CD4-positive, alpha-beta T cell treated with Interferon gamma for 1 hour (primary cell): Measurements from ENCODE around the gene HOGA1.

Source experiments
- DNase-seq: peaks from one replicate; pipeline ENCODE4 v3.0.0-alpha.2; 2020

HOGA1 gene

DNA sequence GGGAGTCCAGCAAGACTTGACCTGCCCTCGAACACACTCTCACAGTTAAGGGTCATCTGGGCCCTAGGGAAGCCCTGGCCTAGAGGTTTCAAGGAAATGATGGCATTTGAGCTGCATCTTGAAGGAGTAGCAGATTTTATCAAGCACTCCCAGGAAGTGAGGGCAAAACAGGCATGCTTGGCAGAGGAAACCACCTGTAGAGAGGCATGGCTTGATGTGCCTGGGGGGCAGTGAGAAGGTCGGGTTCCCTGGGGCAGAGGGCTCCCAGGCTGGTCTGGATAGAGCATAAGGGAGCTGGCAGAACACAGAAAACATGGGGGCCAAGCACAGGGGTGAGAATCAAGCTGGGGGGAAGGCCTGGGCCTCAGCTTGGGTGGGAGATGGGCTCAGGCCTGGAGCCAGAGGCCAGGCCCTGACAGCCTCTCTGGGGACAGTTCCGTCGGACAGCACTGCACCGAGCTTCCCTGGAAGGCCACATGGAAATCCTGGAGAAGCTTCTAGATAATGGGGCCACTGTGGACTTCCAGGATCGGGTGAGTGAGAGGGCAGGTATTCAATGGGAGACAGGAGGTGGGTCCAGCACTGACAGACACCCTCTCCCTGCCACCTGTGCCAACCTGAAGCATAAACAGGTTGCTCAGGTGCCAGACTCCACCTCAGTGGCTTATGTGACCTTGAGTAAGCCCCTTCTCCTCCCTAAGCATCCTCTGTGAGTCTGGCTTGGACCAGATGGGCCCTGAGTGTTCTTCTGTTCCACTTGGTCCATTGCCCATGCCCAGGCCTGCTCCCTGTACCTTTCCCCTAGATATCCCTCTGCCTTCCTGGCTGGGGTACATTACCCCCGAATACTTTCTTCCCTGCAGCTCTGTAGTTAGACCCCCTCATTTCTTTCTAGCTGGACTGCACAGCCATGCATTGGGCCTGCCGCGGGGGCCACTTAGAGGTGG lies 3.5 kb upstream of the HOGA1 start:
- no peak for DNase-seq

GRCh38 chr10:97582169-97582568 lies 2.0 kb upstream of the HOGA1 start:
- DNase-seq: no peak

GRCh38 chr10:97583476-97583875 lies 713 bp upstream of the HOGA1 start:
- DNase-seq: no peak

- DNase-seq: no peak
Measured at GRCh38 chr10:97584798-97585438, 729 bp downstream of the HOGA1 start.

- DNase-seq: no peak
Measured at GRCh38 chr10:97585439-97585811, 1.2 kb downstream of the HOGA1 start.

DNA sequence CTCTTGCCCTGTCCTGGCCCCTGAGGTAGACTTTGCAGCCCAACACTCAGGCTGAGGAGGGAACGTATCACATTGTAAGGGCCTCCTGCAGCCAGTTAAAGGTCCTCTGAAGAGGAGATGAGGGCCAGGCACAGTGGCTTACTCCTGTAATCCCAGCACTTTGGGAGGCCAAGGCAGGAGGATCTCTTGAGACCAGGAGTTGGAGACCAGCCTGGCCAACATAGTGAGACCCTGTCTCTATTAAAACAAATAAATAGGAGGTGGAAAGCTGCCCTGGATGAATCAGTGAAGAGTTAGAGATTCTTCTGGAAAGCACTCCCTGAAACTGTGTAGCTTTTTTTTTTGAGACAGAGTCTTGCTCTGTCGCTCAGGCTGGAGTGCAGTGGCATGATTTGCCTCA lies 3.0 kb downstream of the HOGA1 start:
- no peak for DNase-seq

DNA sequence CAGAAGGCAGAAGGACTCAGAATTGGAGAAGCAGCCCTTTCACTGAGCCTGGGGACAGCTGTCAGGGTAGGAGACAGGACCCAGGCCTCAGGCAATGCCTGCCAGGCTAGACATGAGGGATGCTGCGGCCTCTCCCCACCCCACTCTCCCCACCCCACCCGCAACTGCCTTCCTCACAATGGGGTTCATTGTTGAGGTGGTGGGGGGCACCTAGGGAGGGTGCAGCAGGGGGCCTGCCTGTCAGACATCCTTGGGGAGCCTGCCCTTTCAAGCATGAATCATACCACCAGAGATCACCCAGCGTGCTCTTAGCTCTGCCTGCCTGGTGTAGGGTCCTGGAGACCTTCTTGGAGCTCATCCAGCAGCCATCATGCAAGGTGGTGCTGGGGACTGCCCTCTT lies 5.3 kb downstream of the HOGA1 start, which contains the start of gene C10orf62:
Gene C10orf62 (plus strand): TSS at position 243 of the 400 bp plus-strand sequence. CDS start 177 bp downstream, outside the sequence.
- no peak for DNase-seq

- no peak for DNase-seq
Measured at GRCh38 chr10:97590082-97590747, 6.0 kb downstream of the HOGA1 start.

DNA sequence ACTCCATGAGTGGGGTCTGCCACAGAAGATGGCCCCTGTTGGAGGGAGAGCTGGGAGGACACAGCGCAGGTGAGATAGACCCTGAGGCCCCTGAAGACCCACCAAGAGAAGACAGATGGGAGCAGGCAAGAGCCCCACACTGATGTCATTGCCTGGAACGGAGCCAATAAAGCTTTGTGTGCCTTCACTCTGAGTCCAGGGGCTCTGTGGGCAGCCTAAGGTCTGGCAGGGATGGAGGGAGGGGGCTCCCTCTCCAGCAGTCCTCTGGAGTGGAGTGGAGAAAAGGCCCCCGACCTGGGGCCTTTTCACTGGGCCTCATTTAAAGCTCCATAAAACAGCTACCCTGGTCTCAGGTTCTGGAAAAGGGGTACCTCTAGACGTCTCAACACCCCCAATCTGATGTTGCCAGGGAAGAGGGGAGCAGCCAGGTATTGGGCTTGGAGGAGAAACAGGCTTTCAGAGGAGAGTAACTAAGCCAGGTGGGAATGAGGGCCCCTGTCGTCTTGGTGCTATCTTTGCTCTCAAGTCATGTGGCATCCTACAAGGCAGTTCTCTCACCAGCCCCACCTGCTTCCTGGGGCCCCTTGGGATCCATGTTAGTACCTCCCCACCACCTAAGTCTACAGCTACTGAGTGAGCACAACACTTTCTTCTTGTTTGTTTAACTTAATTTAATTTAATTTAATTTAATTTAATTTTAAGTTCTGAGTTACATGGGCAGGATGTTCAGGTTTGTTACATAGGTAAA lies 6.7 kb downstream of the HOGA1 start:
- no peak for DNase-seq

DNA sequence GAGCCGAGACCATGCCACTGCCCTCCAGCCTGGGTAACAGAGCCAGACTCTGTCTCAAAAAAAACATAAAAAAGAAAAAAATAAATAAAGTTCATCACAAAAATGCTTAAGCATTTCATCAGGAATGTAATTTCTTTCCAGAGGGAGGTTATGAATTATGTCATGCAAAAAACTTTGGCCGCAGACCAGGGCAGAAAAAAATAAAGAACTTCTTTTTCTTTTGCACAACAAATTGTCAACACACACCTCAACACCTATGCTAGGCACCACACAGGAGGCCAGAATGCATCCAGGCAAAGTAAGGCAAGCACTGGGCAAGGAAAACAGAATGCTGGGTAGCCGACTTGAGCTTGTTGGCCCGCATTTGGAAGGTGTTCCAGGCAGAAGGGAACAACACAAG lies 9.2 kb downstream of the HOGA1 start:
- no peak for DNase-seq

- DNase-seq: no peak
Measured at GRCh38 chr10:97596101-97597082, 12.2 kb downstream of the HOGA1 start.

DNA sequence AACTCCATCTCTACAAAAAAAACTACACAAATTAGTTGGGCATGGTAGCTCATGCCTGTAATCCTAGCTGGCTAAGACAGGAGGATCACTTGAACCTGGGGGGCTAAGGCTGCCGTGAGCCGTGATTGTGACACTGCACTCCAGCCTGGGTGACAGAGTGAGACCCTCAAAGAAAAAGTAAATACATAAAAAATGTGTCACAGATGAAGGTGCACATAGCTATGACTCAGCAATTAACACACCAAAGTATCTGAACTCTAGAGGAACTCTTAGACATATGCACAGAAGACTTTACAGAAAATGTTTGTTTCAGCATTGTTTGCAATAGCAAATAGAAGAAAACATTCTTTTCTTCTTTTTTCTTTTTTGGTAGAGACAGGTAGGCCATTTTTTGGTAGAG lies 13.6 kb downstream of the HOGA1 start:
- DNase-seq: no peak

GRCh38 chr10:97598407-97599271 lies 14.4 kb downstream of the HOGA1 start:
- no peak for DNase-seq

DNA sequence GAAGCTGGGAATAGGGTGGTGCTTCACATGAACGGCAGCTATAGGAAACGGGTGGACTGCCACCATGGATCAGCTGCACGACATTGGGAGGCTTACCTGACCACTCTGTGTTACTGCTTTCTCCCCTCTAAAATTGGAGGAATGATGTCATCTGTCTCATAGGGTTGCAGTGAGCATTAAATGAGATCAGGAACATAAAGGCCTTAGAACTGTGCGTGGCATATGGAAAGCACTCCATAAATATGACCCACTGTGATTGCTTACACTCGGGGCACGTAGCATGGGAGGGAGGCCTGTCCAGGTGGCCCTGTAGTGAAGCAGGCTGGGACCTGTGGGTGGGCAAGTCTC lies 15.1 kb downstream of the HOGA1 start:
- no peak for DNase-seq

DNA sequence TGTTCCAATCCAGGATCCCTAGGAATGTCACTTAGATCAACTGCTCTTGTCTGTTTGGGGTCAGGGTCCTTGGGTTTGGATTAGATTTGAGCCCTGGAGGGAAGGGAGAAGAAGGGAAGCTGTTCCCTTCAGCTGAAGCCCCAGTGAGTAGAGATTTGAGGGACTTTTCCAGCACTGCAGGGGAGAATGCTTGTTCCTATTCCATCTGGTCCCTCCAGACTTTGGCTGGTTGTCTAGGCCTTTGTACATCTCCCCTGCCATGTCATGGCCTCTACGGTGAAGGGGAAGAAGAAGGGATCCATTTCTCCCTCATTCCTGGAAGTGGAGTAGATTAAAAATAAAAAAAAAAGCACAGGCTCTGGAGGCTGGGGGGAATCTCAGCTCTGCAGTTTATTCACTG lies 16.4 kb downstream of the HOGA1 start:
- DNase-seq: no peak

- no peak for DNase-seq
Measured at GRCh38 chr10:97601268-97602215, 17.4 kb downstream of the HOGA1 start.

- DNase-seq: no peak
Measured at GRCh38 chr10:97607095-97607636, 23.0 kb downstream of the HOGA1 start.

DNA sequence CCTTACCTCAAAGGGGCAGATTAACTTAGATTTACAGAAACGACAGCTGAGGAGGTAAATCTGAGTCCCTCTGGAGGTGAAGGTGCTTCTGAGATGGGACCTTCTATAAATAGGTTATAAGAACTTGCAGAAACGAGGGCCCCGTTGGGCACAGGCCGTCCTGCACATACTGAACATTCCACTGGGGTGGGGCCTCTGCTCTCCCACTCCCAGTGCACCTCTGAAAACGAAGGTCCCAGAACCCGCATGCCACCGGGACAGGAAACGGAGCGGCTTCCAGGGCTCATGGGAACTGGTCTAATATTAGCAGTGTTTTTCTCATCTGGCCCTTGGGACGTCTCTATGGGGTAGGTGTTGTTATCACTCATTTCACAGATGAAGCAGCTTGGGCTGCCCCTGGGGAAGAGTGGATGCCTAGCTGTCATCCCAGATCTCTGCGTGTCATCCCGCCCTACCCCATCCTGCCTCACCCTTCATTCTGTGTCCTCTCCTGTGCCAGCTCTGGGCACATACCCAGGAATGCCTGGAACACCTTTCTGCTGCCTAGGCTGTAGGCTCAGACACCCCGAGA lies 24.9 kb downstream of the HOGA1 start:
- no peak for DNase-seq

DNA sequence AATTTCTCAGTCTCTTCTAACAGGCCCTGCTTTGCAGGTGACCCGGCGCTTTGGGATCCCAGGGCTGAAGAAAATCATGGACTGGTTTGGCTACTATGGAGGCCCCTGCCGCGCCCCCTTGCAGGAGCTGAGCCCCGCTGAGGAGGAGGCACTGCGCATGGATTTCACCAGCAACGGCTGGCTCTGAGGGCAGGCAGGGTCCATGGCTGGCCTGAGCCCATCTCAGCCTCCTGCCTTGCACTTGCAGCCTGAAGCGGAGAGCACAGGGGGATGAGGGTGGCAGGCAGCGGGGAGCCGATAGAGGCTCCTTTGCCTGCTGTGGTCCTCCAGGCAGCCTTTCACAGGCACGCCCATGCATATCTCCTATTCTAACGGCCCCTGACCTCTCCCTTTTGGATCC lies 27.3 kb downstream of the HOGA1 start:
- DNase-seq: no peak
